WTC11 (cell line): ENCODE measurements around the gene CAMK2G. TPM values are rescaled to one million over a fixed set of nuclear protein-coding genes. Genes with fewer than 3 reads are reported as not detected.

Experiments used
- CBFB ChIP-seq: sonication (generic); formaldehyde crosslinking; IDR thresholded peaks from 2 replicates; pipeline ENCODE4 v1.8.1; 2022; ENCODE audit warnings: mild to moderate bottlenecking, low read depth, missing genetic modification reagents
- CTCF ChIP-seq: fragments of 200-600 bp; IDR thresholded peaks from 2 replicates; pipeline ENCODE4 v1.8.0; 2022; ENCODE audit warnings: antibody characterized with exemption
- ELF4 ChIP-seq: sonication (generic); formaldehyde crosslinking; IDR thresholded peaks from 2 replicates; pipeline ENCODE4 v1.8.1; 2022; ENCODE audit warnings: low read depth, mild to moderate bottlenecking, moderate library complexity, missing genetic modification reagents
- ERG ChIP-seq: fragments of 250-450 bp; sonication (Bioruptor Pico); IDR thresholded peaks from 2 replicates; pipeline ENCODE4 v1.8.0; 2021; ENCODE audit warnings: mild to moderate bottlenecking
- FOXK1 ChIP-seq: sonication (generic); formaldehyde crosslinking; IDR thresholded peaks from 2 replicates; pipeline ENCODE4 v1.8.0; 2022; ENCODE audit warnings: mild to moderate bottlenecking, moderate library complexity, missing genetic modification reagents
- FOXP1 ChIP-seq: sonication (generic); formaldehyde crosslinking; IDR thresholded peaks from 2 replicates; pipeline ENCODE4 v1.8.0; 2022; ENCODE audit warnings: missing genetic modification reagents, mild to moderate bottlenecking, moderate library complexity, borderline replicate concordance
- FOXP4 ChIP-seq: sonication (generic); formaldehyde crosslinking; IDR thresholded peaks from 2 replicates; pipeline ENCODE4 v1.8.0; 2022; ENCODE audit warnings: mild to moderate bottlenecking, missing genetic modification reagents
- GABPB1 ChIP-seq: sonication (generic); formaldehyde crosslinking; IDR thresholded peaks from 2 replicates; pipeline ENCODE4 v1.8.1; 2023; ENCODE audit warnings: mild to moderate bottlenecking, missing genetic modification reagents
- HMGA2 ChIP-seq: fragments of 250-450 bp; sonication (Bioruptor Pico); IDR thresholded peaks from 2 replicates; pipeline ENCODE4 v1.4.0; 2021; ENCODE audit warnings: mild to moderate bottlenecking, moderate library complexity
- MXD4 ChIP-seq: fragments of 250-450 bp; sonication (Bioruptor Pico); IDR thresholded peaks from 2 replicates; pipeline ENCODE4 v1.8.0; 2021; ENCODE audit warnings: mild to moderate bottlenecking, moderate library complexity, borderline replicate concordance
- NFATC4 ChIP-seq: fragments of 250-450 bp; sonication (Bioruptor Pico); IDR thresholded peaks from 2 replicates; pipeline ENCODE4 v1.9.0; 2021; ENCODE audit warnings: mild to moderate bottlenecking
- NFYB ChIP-seq: sonication (generic); formaldehyde crosslinking; conservative IDR thresholded peaks from 2 replicates; pipeline ENCODE4 v1.8.0; 2022; ENCODE audit warnings: low read depth, missing genetic modification reagents
- NR2C2 ChIP-seq: sonication (generic); formaldehyde crosslinking; IDR thresholded peaks from 2 replicates; pipeline ENCODE4 v1.8.0; 2022; ENCODE audit warnings: mild to moderate bottlenecking, missing genetic modification reagents
- OVOL2 ChIP-seq: fragments of 250-450 bp; sonication (Bioruptor Pico); IDR thresholded peaks from 2 replicates; pipeline ENCODE4 v1.9.0; 2021; ENCODE audit warnings: mild to moderate bottlenecking, borderline replicate concordance
- PRDM15 ChIP-seq: sonication (generic); formaldehyde crosslinking; IDR thresholded peaks from 2 replicates; pipeline ENCODE4 v1.8.0; 2022; ENCODE audit warnings: missing genetic modification reagents
- RELA ChIP-seq: sonication (generic); formaldehyde crosslinking; IDR thresholded peaks from 2 replicates; pipeline ENCODE4 v1.8.1; 2022; ENCODE audit warnings: missing genetic modification reagents, mild to moderate bottlenecking, borderline replicate concordance
- SMAD4 ChIP-seq: sonication (generic); formaldehyde crosslinking; IDR thresholded peaks from 2 replicates; pipeline ENCODE4 v1.8.0; 2022; ENCODE audit warnings: mild to moderate bottlenecking, missing genetic modification reagents
- SP1 ChIP-seq: sonication (generic); formaldehyde crosslinking; conservative IDR thresholded peaks from 2 replicates; pipeline ENCODE4 v1.8.1; 2022; ENCODE audit warnings: missing genetic modification reagents
- TEAD4 ChIP-seq: sonication (generic); formaldehyde crosslinking; IDR thresholded peaks from 2 replicates; pipeline ENCODE4 v1.8.0; 2022; ENCODE audit warnings: mild to moderate bottlenecking, missing genetic modification reagents
- ZBTB21 ChIP-seq: sonication (generic); formaldehyde crosslinking; IDR thresholded peaks from 2 replicates; pipeline ENCODE4 v1.8.1; 2023; ENCODE audit warnings: mild to moderate bottlenecking, missing genetic modification reagents, borderline replicate concordance
- ZNF121 ChIP-seq: sonication (generic); formaldehyde crosslinking; IDR thresholded peaks from 2 replicates; pipeline ENCODE4 v1.8.0; 2023; ENCODE audit warnings: missing genetic modification reagents
- ZNF138 ChIP-seq: sonication (generic); formaldehyde crosslinking; conservative IDR thresholded peaks from 2 replicates; pipeline ENCODE4 v1.8.1; 2022; ENCODE audit warnings: mild to moderate bottlenecking, moderate library complexity, missing genetic modification reagents
- ZNF219 ChIP-seq: sonication (generic); formaldehyde crosslinking; IDR thresholded peaks from 2 replicates; pipeline ENCODE4 v1.8.0; 2023; ENCODE audit warnings: missing genetic modification reagents, mild to moderate bottlenecking, borderline replicate concordance
- ZNF396 ChIP-seq: fragments of 250-450 bp; sonication (Bioruptor Pico); IDR thresholded peaks from 2 replicates; pipeline ENCODE4 v1.8.0; 2021; ENCODE audit warnings: mild to moderate bottlenecking, moderate library complexity, borderline replicate concordance
- ZNF423 ChIP-seq: fragments of 250-450 bp; sonication (Bioruptor Pico); IDR thresholded peaks from 2 replicates; pipeline ENCODE4 v2.1.2; 2022; ENCODE audit warnings: mild to moderate bottlenecking, moderate library complexity
- ZNF425 ChIP-seq: fragments of 250-450 bp; sonication (Bioruptor Pico); conservative IDR thresholded peaks from 2 replicates; pipeline ENCODE4 v1.9.0; 2021; ENCODE audit warnings: mild to moderate bottlenecking
- ZSCAN18 ChIP-seq: fragments of 250-450 bp; sonication (Bioruptor Pico); IDR thresholded peaks from 2 replicates; pipeline ENCODE4 v2.1.2; 2022; ENCODE audit warnings: mild to moderate bottlenecking, moderate library complexity
- total RNA-seq: library from RNA; stranded (reverse); gene quantifications from 3 replicates; pipeline ENCODE4 v1.2.3, GENCODE V29; 2021

Gene CAMK2G
- total RNA-seq, 1 experiment from 2014 or later, result 34.9 TPM

GRCh38 chr10:73772281-73773151 lies 101.8 kb downstream of the CAMK2G start (continued):
- TF ChIP-seq ZNF219 (CRISPR knock-in tag) (no peak), HMGA2 (CRISPR knock-in tag) (no peak), PRDM15 (CRISPR knock-in tag) (no peak), ZNF121 (CRISPR knock-in tag) (no peak), FOXK1 (CRISPR knock-in tag) (peak; percentile 26; the same call in 1 of the 2 replicates), ZBTB21 (CRISPR knock-in tag) (no peak), ERG (CRISPR knock-in tag) (0 out of 2 replicates have a peak, but pooled peaks have one; percentile 72), MXD4 (CRISPR knock-in tag) (no peak), RELA (CRISPR knock-in tag) (peak; percentile 74; the same call in 1 of the 2 replicates), ZNF423 (CRISPR knock-in tag) (no peak), NFATC4 (CRISPR knock-in tag) (peak; percentile 63; the same call in 1 of the 2 replicates), OVOL2 (no peak), FOXP4 (CRISPR knock-in tag) (peak; percentile 88), CTCF (no peak), FOXP1 (0 out of 2 replicates have a peak, but pooled peaks have one; percentile 37), CBFB (CRISPR knock-in tag) (no peak), ZNF425 (peak; percentile 19; the same call in 1 of the 2 replicates), SMAD4 (CRISPR knock-in tag) (no peak), ZNF138 (no peak), ELF4 (no peak), NR2C2 (CRISPR knock-in tag) (peak; percentile 18; the same call in 1 of the 2 replicates), SP1 (CRISPR knock-in tag) (no peak), ZNF396 (CRISPR knock-in tag) (no peak), NFYB (CRISPR knock-in tag) (no peak), GABPB1 (CRISPR knock-in tag) (no peak; the same call in 1 of the 2 replicates), ZSCAN18 (CRISPR knock-in tag) (no peak), TEAD4 (CRISPR knock-in tag) (peak; percentile 63; the same call in 1 of the 2 replicates)
